Pulmonary artery endothelial cell (primary cell): ENCODE measurements around the gene THAP11. TPM values are rescaled to one million over a fixed set of nuclear protein-coding genes. Genes with fewer than 3 reads are reported as not detected.
"Not testable (repeated sequence)": the region's sequence is repeated elsewhere in the genome, so short reads cannot be mapped to it uniquely, and the experiment has no call there.

Experiments
- DNase-seq: peaks from one replicate; pipeline ENCODE4 v3.0.0-alpha.2; 2011; ENCODE audit warnings: low read depth, low spot score
- total RNA-seq: library from RNA; depleted of rRNA; stranded (reverse); fragments of >200 nt; gene quantifications from 2 replicates; pipeline ENCODE4 v1.2.3, GENCODE V29; 2014

Gene THAP11
- total RNA-seq, 1 donor from 2014 or later, result 34.2 TPM

- DNase-seq, result no peak
Observed at GRCh38 chr16:67862623-67863583, 20.8 kb downstream of the THAP11 start.

- not testable (repeated sequence) for DNase-seq
Observed at GRCh38 chr16:67864044-67864443, 21.9 kb downstream of the THAP11 start.

- no peak for DNase-seq
Observed at GRCh38 chr16:67864594-67864993, 22.5 kb downstream of the THAP11 start.

GRCh38 chr16:67865318-67865717 lies 23.2 kb downstream of the THAP11 start:
- no peak for DNase-seq

- DNase-seq, result no peak
Observed at GRCh38 chr16:67868290-67868689, 26.2 kb downstream of the THAP11 start.

GRCh38 chr16:67869653-67870052 lies 27.5 kb downstream of the THAP11 start:
- no peak for DNase-seq

GRCh38 chr16:67871256-67871655 lies 29.1 kb downstream of the THAP11 start:
- no peak for DNase-seq

GRCh38 chr16:67872131-67872630 lies 30.1 kb downstream of the THAP11 start:
- DNase-seq, result no peak

GRCh38 chr16:67872631-67873434 lies 30.7 kb downstream of the THAP11 start, which contains the start of gene EDC4:
EDC4 (plus strand) TSS chr16:67873052; CDS start chr16:67873262, 210 bp downstream.
- DNase-seq, result no peak

GRCh38 chr16:67873435-67874370 lies 31.6 kb downstream of the THAP11 start:
- no peak for DNase-seq

GRCh38 chr16:67874372-67874771 lies 32.3 kb downstream of the THAP11 start:
- DNase-seq, result no peak

- DNase-seq, result no peak
Observed at GRCh38 chr16:67877064-67877463, 34.9 kb downstream of the THAP11 start.

GRCh38 chr16:67878232-67878631 lies 36.1 kb downstream of the THAP11 start:
- DNase-seq, result no peak

- no peak for DNase-seq
Observed at GRCh38 chr16:67878846-67879245, 36.7 kb downstream of the THAP11 start.

- no peak for DNase-seq
Observed at GRCh38 chr16:67879462-67879861, 37.3 kb downstream of the THAP11 start.

- DNase-seq, result no peak
Observed at GRCh38 chr16:67879936-67880335, 37.8 kb downstream of the THAP11 start.

- no peak for DNase-seq
Observed at GRCh38 chr16:67880584-67880983, 38.5 kb downstream of the THAP11 start.

- no peak for DNase-seq
Observed at GRCh38 chr16:67881621-67882161, 39.6 kb downstream of the THAP11 start.

- DNase-seq, result no peak
Observed at GRCh38 chr16:67882374-67883145, 40.4 kb downstream of the THAP11 start.
